Thyroid gland (tissue), 4 donors: ENCODE measurements around the gene SLC25A22. TPM values are rescaled to one million over a fixed set of nuclear protein-coding genes. Genes with fewer than 3 reads are reported as not detected.

Source experiments
- DNase-seq, 2 donors: peaks; one replicate each; pipeline ENCODE4 v3.0.0-alpha.2; 2019
- H3K27ac ChIP-seq, 3 donors: fragments of 200-600 bp; sonication (generic); 1 replicate in 2 of 3; 2 replicates in 1 of 3; pipeline ENCODE4 v1.5.1; 2016 to 2019; ENCODE audit warnings: mild to moderate bottlenecking in 1 of 3, moderate library complexity in 1 of 3
- H3K27me3 ChIP-seq: fragments of 200-600 bp; sonication (generic); one replicate; pipeline ENCODE4 v1.5.1; 2019
- H3K36me3 ChIP-seq, 2 donors: fragments of 200-600 bp; sonication (generic); one replicate each; pipeline ENCODE4 v1.5.1; 2016 to 2019
- H3K4me1 ChIP-seq, 2 donors: fragments of 200-600 bp; sonication (generic); one replicate each; pipeline ENCODE4 v1.5.1; 2017 to 2019
- H3K4me3 ChIP-seq, 3 donors: fragments of 200-600 bp; sonication (generic); replicated peaks in 1 of 3; 1 replicate in 2 of 3; 2 replicates in 1 of 3; pipeline ENCODE4 v1.5.1; 2016; ENCODE audit warnings: mild to moderate bottlenecking in 1 of 3
- H3K9me3 ChIP-seq: fragments of 200-600 bp; sonication (generic); one replicate; pipeline ENCODE4 v1.5.1; 2017
- CTCF ChIP-seq, 6 experiments: fragments of 200-600 bp in 3 of 6; fragments of 450-650 bp in 3 of 6; sonication (generic) in 3 of 6; IDR thresholded peaks; one replicate each; pipeline ENCODE4 v1.5.1; 2016 to 2019; ENCODE audit warnings: antibody characterized with exemption in 6 of 6, mild to moderate bottlenecking in 2 of 6, inconsistent platforms in 1 of 6, moderate library complexity in 1 of 6
- POLR2A ChIP-seq, 2 donors: fragments of 450-650 bp; IDR thresholded peaks; one replicate each; pipeline ENCODE4 v1.6.1; 2017; ENCODE audit warnings: antibody characterized with exemption in 2 of 2, mild to moderate bottlenecking in 2 of 2, moderate library complexity in 1 of 2
- whole genome bisulfite sequencing, 2 donors: methylation state at CpG; one replicate each; pipeline ENCODE4 v1.1.5; 2017; 5-methylcytosine and 5-hydroxymethylcytosine counted together
- intact Hi-C: fragments of 100-400 bp; cut with DNase I; formaldehyde crosslinking; loops from one replicate; pipeline ENCODE4 v1.15.1; 2023
- total RNA-seq, 4 donors: library from RNA; depleted of rRNA; stranded (reverse); fragments of >200 nt; gene quantifications; one replicate each; pipeline ENCODE4 v1.2.3, GENCODE V29; 2016

SLC25A22 gene
- total RNA-seq, 4 donors from 2014 or later: 5.1 to 13.1 (median 7.8) TPM

DNA sequence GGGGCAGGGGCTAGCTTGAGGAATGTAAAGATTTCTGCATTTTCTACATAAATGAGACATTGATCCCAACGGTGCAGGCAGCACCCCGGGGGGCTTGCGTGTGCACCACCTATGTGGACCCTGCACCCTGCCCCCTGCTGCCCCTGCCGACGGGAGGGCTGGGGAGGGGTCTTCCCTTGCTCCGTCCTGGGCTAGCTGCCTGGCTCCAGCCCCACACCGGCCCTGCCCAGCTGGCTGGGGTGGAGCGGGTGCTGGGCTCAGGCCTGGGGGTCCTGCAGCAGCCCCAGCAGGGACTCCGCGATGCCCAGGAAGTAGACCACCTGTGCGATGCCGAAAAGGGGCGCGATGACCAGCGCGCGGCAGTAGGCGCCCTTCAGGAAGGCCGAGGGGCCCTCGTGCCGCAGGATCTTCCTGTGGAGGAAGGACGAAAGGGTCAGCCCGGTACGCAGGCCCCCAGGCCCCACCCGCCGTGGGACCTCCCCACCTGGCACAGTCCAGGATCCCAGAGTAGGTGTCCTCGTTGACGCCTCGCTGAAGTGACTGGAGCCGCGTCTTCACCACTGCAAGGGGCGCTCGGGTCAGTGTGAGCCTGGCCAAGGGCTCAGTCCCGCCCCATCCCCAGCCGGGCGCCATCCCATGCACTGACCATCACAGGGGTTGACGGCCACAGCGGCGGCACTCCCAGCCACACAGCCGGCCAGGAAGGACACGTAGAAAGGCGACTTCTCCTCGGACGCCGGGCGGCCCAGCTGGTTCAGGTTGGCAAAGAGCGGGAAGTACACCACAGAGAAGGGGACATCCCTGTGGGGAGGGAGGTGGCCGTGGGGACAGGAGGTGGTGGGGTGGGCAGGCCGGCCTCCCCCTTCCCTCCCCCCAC lies 6.2 kb downstream of the SLC25A22 start:
- no peak for DNase-seq
- H3K4me1 ChIP-seq: peaks cover 22 to 26% of the 10 kb centered on the region in 2 donors
- H3K4me3 ChIP-seq: no peak overlapping the region
- H3K27me3 ChIP-seq: no peaks in the 10 kb centered on the region
- H3K27ac ChIP-seq: no peak overlapping the region
- TF ChIP-seq CTCF (IDR thresholded peaks at IDR 0.05): no peak
- no peak for TF ChIP-seq POLR2A (IDR thresholded peaks at IDR 0.05)
- no peaks in the 10 kb centered on the region for H3K9me3 ChIP-seq
- WGBS, 2 donors: 95 to 96% methylated on average over 32 to 40 of the region's 49 CpGs
- intact Hi-C loops: no loop called here
- H3K36me3 ChIP-seq: no peaks in the 10 kb centered on the region

- H3K9me3 ChIP-seq: no peaks in the 10 kb centered on the region
- H3K4me1 ChIP-seq: peaks cover 13 to 19% of the 10 kb centered on the region in 2 donors
- no peaks in the 10 kb centered on the region for H3K36me3 ChIP-seq
- WGBS, 2 donors: 55 to 74% methylated on average over 7 to 13 of the region's 18 CpGs
- H3K27ac ChIP-seq: no peak overlapping the region
- DNase-seq: no peak
- intact Hi-C loops: no loop called here
- TF ChIP-seq POLR2A (IDR thresholded peaks at IDR 0.05) (no peak), CTCF (IDR thresholded peaks at IDR 0.05) (no peak)
- H3K27me3 ChIP-seq: no peaks in the 10 kb centered on the region
- no peak overlapping the region for H3K4me3 ChIP-seq
Observed at GRCh38 chr11:790721-791564, 7.1 kb downstream of the SLC25A22 start.

DNA sequence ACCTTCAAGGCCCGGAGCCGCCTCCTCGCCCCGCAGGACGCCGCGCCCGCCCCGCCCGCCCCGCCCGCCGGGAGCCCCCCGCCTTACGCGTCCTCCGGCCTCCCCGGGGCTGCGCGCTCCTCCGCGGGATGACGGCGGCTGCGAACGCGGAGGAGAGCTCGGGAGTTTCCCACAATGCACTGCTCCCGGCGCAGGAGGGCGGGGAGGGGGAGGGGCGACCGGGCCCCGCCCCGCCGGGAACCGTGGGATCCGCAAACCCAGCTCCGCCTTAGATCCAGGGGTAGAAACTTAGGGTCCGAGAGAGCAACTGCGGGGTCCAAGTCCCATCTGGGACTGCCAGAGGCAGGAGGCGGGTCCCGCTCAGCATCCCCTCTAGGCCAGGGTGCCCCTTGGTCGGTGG lies 8.1 kb downstream of the SLC25A22 start, which contains the start of gene CEND1:
TSS of gene CEND1 (minus strand) at position 148 of the 400 bp plus-strand sequence. CDS start 1,514 bp downstream, outside the sequence.
- H3K4me3 ChIP-seq: no peak within 1 kb of the TSS
- H3K27ac ChIP-seq: no peak within 1 kb of the TSS
- no peaks in the 10 kb centered on the region for H3K9me3 ChIP-seq
- H3K4me1 ChIP-seq: peaks cover 3 to 9% of the 10 kb centered on the region in 2 donors
- TF ChIP-seq POLR2A (IDR thresholded peaks at IDR 0.05) (no peak), CTCF (IDR thresholded peaks at IDR 0.05) (no peak)
- H3K27me3 ChIP-seq: no peaks in the 10 kb centered on the region
- no peak for DNase-seq
- intact Hi-C loops: no loop called here
- WGBS, 2 donors: 12% methylated on average over 5 of the region's 44 CpGs; no CpG with 5 or more reads in 1 of the 2 donors
- H3K36me3 ChIP-seq: no peaks in the 10 kb centered on the region

GRCh38 chr11:788953-789940 lies 8.8 kb downstream of the SLC25A22 start:
- Histone ChIP-seq H3K36me3 (no peaks in the 10 kb centered on the region), H3K27me3 (no peaks in the 10 kb centered on the region), H3K27ac (no peak overlapping the region), H3K9me3 (no peaks in the 10 kb centered on the region), H3K4me1 (peaks cover 0 to 7% of the 10 kb centered on the region in 2 donors), H3K4me3 (no peak overlapping the region)
- DNase-seq: no peak
- TF ChIP-seq POLR2A (IDR thresholded peaks at IDR 0.05) (no peak), CTCF (IDR thresholded peaks at IDR 0.05) (no peak)
- intact Hi-C loops: no loop called here
- WGBS, 2 donors: 47 to 53% methylated on average over 6 to 16 of the region's 31 CpGs
